Astrocyte (in vitro differentiated cells and primary cell): Measurements from ENCODE around the gene NTM. TPM values are rescaled to one million over a fixed set of nuclear protein-coding genes. Genes with fewer than 3 reads are reported as not detected.

Experiments
- DNase-seq: peaks from one replicate; pipeline ENCODE4 v3.0.0-alpha.2; 2010; ENCODE audit warnings: low read depth
- FAIRE-seq: peaks from 2 replicates; lab custom pipeline; 2011; peaks lifted over from hg19 to GRCh38; lab: Jason Lieb, UNC
- H2AFZ ChIP-seq: 2 replicates; pipeline ENCODE4 v1.6.0; 2012; ENCODE audit warnings: low read depth, low read length, inconsistent platforms
- H3K27ac ChIP-seq: 2 replicates; pipeline ENCODE4 v1.5.1; 2011; ENCODE audit warnings: low read depth, low read length, inconsistent platforms
- H3K27me3 ChIP-seq: 2 replicates; pipeline ENCODE4 v1.6.0; 2011; ENCODE audit warnings: low read length, inconsistent platforms; ENCODE audit not compliant: insufficient read depth
- H3K36me3 ChIP-seq: 2 replicates; pipeline ENCODE4 v1.5.1; 2011; ENCODE audit warnings: low read length, inconsistent platforms; ENCODE audit not compliant: insufficient read depth
- H3K4me1 ChIP-seq: 2 replicates; pipeline ENCODE4 v1.5.1; 2011; ENCODE audit warnings: low read length, inconsistent platforms; ENCODE audit not compliant: insufficient read depth
- H3K4me2 ChIP-seq: 2 replicates; pipeline ENCODE4 v1.6.0; 2012; ENCODE audit warnings: low read length, inconsistent platforms
- H3K4me3 ChIP-seq: 2 replicates; pipeline ENCODE4 v1.5.1; 2011; ENCODE audit warnings: low read depth, mild to moderate bottlenecking, low read length, inconsistent platforms; ENCODE audit not compliant: insufficient read depth
- H3K79me2 ChIP-seq: 2 replicates; pipeline ENCODE4 v1.6.0; 2012; ENCODE audit warnings: mild to moderate bottlenecking, low read length, inconsistent platforms; ENCODE audit not compliant: insufficient read depth
- H3K9ac ChIP-seq: 2 replicates; pipeline ENCODE4 v1.6.0; 2012; ENCODE audit warnings: mild to moderate bottlenecking, low read length, inconsistent platforms
- H3K9me3 ChIP-seq: 2 replicates; pipeline ENCODE4 v1.5.1; 2012; ENCODE audit warnings: low read depth, mild to moderate bottlenecking, low read length, inconsistent platforms; ENCODE audit not compliant: insufficient read depth
- H4K20me1 ChIP-seq: 2 replicates; pipeline ENCODE4 v1.6.0; 2012; ENCODE audit warnings: low read length, inconsistent platforms; ENCODE audit not compliant: insufficient read depth
- H3K27ac Mint-ChIP-seq: one replicate; pipeline ENCODE4 v1.8.0; 2021; ENCODE audit warnings: mild to moderate bottlenecking, mixed read lengths; ENCODE audit not compliant: unreplicated experiment
- H3K27me3 Mint-ChIP-seq: one replicate; pipeline ENCODE4 v1.8.0; 2021; ENCODE audit warnings: low read depth, mixed read lengths; ENCODE audit not compliant: unreplicated experiment
- H3K36me3 Mint-ChIP-seq: one replicate; pipeline ENCODE4 v1.8.0; 2021; ENCODE audit warnings: low read depth, mixed read lengths; ENCODE audit not compliant: unreplicated experiment
- H3K4me1 Mint-ChIP-seq: one replicate; pipeline ENCODE4 v1.8.0; 2021; ENCODE audit warnings: low read depth, mixed read lengths; ENCODE audit not compliant: unreplicated experiment
- H3K4me3 Mint-ChIP-seq: one replicate; pipeline ENCODE4 v1.8.0; 2021; ENCODE audit warnings: mild to moderate bottlenecking, moderate library complexity, mixed read lengths; ENCODE audit not compliant: unreplicated experiment
- H3K9me3 Mint-ChIP-seq: one replicate; pipeline ENCODE4 v1.8.0; 2021; ENCODE audit warnings: mild to moderate bottlenecking, mixed read lengths; ENCODE audit not compliant: unreplicated experiment
- EZH2 ChIP-seq: IDR thresholded peaks from 2 replicates; pipeline ENCODE4 v1.6.1; 2012; ENCODE audit warnings: mild to moderate bottlenecking, low read length, inconsistent platforms; ENCODE audit not compliant: insufficient read depth
- total RNA-seq: library from RNA; stranded (reverse); gene quantifications from 2 replicates; pipeline ENCODE4 v1.2.1, GENCODE V29; 2021
- TF ChIP-seq, protein P1 (sequence below): IDR thresholded peaks from 2 replicates; pipeline ENCODE4 v1.5.1; 2011; ENCODE audit warnings: low read depth, mild to moderate bottlenecking, inconsistent platforms, low read length, moderate library complexity; ENCODE audit not compliant: insufficient read depth

NTM gene
- total RNA-seq, 1 donor from 2014 or later = 98.2 TPM

DNA sequence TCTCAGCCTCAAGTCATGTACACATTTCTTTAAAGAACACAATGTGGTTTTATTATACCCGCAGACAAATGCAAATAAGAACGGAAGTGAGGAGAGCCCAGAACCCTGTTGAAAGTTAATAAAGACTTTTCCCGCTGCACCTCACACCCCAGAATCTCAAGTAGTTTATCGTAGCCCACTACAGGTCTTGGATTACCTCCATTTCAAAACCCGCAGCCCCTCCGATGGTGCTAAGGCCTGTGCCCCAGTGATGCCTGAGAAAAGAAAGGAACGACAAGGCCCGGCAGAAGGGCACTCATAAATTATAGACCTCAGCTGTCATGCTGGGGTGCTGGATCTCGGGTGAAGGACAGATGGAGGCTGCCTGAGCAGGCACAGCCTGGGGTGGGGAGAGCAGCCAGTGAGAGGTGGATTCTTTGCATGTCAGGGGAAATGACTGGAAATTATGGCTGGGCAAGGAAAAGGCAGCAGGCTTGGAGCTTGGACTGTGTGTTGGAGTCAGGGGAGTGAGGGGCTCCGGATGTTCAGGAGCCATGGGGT is 354.1 kb downstream of the NTM start:
- Mint-ChIP-seq H3K9me3 (no peaks in the 10 kb centered on the region), H3K36me3 (no peaks in the 10 kb centered on the region), H3K27me3 (peaks cover 19% of the 10 kb centered on the region), H3K4me3 (no peak overlapping the region), H3K27ac (no peak overlapping the region), H3K4me1 (no peaks in the 10 kb centered on the region)
- DNase-seq (no peak), FAIRE-seq (no peak)
- Histone ChIP-seq H3K9me3 (no peaks in the 10 kb centered on the region), H3K27me3 (peaks cover 6% of the 10 kb centered on the region), H3K9ac (no peak overlapping the region), H3K4me2 (no peak overlapping the region), H3K4me3 (no peak overlapping the region), H3K4me1 (no peaks in the 10 kb centered on the region), H4K20me1 (no peaks in the 10 kb centered on the region), H3K79me2 (no peaks in the 10 kb centered on the region), H2AFZ (no peak overlapping the region), H3K27ac (no peak overlapping the region), H3K36me3 (no peaks in the 10 kb centered on the region)
- TF ChIP-seq, protein P1, sequence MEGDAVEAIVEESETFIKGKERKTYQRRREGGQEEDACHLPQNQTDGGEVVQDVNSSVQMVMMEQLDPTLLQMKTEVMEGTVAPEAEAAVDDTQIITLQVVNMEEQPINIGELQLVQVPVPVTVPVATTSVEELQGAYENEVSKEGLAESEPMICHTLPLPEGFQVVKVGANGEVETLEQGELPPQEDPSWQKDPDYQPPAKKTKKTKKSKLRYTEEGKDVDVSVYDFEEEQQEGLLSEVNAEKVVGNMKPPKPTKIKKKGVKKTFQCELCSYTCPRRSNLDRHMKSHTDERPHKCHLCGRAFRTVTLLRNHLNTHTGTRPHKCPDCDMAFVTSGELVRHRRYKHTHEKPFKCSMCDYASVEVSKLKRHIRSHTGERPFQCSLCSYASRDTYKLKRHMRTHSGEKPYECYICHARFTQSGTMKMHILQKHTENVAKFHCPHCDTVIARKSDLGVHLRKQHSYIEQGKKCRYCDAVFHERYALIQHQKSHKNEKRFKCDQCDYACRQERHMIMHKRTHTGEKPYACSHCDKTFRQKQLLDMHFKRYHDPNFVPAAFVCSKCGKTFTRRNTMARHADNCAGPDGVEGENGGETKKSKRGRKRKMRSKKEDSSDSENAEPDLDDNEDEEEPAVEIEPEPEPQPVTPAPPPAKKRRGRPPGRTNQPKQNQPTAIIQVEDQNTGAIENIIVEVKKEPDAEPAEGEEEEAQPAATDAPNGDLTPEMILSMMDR = no peak
- no peak for TF ChIP-seq EZH2

DNA sequence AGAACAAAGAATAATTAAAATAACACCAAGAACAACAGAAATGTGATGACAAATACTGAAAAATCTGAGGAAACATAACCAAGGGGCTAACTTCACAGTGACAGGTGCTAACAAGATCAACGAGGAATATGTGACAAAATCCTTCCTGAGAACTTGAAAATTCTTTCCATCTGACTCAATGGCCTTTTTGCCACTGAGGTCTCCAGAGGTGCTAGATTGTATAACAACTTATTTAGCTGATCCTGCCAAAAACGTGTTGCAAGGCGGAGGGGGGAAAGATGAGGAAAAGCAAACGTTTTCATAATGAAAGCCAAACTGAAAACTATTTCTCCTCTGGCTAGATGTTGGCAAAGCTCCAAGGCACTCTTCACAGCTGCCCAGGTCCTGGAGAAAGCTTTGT is 364.5 kb downstream of the NTM start:
- Histone ChIP-seq H3K27ac (no peak overlapping the region), H3K4me2 (no peak overlapping the region), H3K36me3 (no peaks in the 10 kb centered on the region), H3K4me1 (no peaks in the 10 kb centered on the region), H3K9ac (no peak overlapping the region), H3K9me3 (no peaks in the 10 kb centered on the region), H4K20me1 (no peaks in the 10 kb centered on the region), H3K79me2 (no peaks in the 10 kb centered on the region), H2AFZ (no peak overlapping the region), H3K27me3 (no peaks in the 10 kb centered on the region), H3K4me3 (no peak overlapping the region)
- H3K9me3 Mint-ChIP-seq = no peaks in the 10 kb centered on the region
- peaks cover 9% of the 10 kb centered on the region for H3K27me3 Mint-ChIP-seq
- H3K27ac Mint-ChIP-seq = no peak overlapping the region
- no peak overlapping the region for H3K4me3 Mint-ChIP-seq
- TF ChIP-seq, protein P1 = no peak
- no peak for TF ChIP-seq EZH2
- FAIRE-seq = no peak
- H3K36me3 Mint-ChIP-seq = no peaks in the 10 kb centered on the region
- peaks cover 7% of the 10 kb centered on the region for H3K4me1 Mint-ChIP-seq
- no peak for DNase-seq

DNA sequence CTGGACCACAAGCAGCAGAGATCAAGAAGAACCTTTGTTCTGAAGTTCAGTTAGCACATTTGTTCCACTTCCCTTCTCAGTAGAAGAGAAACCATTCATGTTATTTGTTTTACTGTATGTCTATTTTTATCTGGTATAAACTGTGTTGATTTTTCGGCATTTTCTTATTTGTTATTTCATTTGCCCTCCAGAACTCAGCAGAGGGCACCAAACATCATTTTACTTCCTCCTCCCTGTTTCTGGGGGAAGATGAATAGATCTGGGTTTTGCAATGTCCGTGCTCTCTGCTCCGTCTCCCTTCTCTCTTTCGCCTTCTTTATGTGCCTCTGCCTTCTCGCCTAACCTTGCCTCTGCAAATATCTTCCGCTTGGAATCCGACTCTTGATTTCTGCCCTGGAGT is 366.9 kb downstream of the NTM start:
- no peaks in the 10 kb centered on the region for H3K36me3 Mint-ChIP-seq
- TF ChIP-seq EZH2 = no peak
- TF ChIP-seq, protein P1 = no peak
- Histone ChIP-seq H3K4me1 (no peaks in the 10 kb centered on the region), H3K4me3 (no peak overlapping the region), H2AFZ (no peak overlapping the region), H3K9ac (no peak overlapping the region), H3K9me3 (no peaks in the 10 kb centered on the region), H4K20me1 (no peaks in the 10 kb centered on the region), H3K4me2 (peak overlapping the region; percentile 15), H3K27ac (no peak overlapping the region), H3K27me3 (no peaks in the 10 kb centered on the region), H3K79me2 (no peaks in the 10 kb centered on the region), H3K36me3 (no peaks in the 10 kb centered on the region)
- FAIRE-seq (no peak), DNase-seq (no peak)
- no peaks in the 10 kb centered on the region for H3K9me3 Mint-ChIP-seq
- H3K4me3 Mint-ChIP-seq = no peak overlapping the region
- H3K4me1 Mint-ChIP-seq = peaks cover 7% of the 10 kb centered on the region
- H3K27me3 Mint-ChIP-seq = peaks cover 11% of the 10 kb centered on the region
- no peak overlapping the region for H3K27ac Mint-ChIP-seq
